Ovary (tissue), 9 donors: Measurements from ENCODE around the gene DGCR8. TPM values are rescaled to one million over a fixed set of nuclear protein-coding genes. Genes with fewer than 3 reads are reported as not detected.

Experiments used
- DNase-seq, 5 donors: peaks; one replicate each; pipeline ENCODE4 v3.0.0-alpha.2; 2019 to 2020
- H3K27ac ChIP-seq, 2 donors: fragments of 200-600 bp; one replicate each; pipeline versions ENCODE4 v1.5.1 to v1.8.0; 2019 to 2022
- H3K27me3 ChIP-seq: fragments of 200-600 bp; one replicate; pipeline ENCODE4 v1.8.0; 2022
- H3K36me3 ChIP-seq: fragments of 200-600 bp; sonication (generic); one replicate; pipeline ENCODE4 v1.5.1; 2019
- H3K4me1 ChIP-seq: one replicate; pipeline ENCODE4 v1.8.1; 2013; ENCODE audit warnings: mild to moderate bottlenecking, moderate library complexity; ENCODE audit not compliant: insufficient read depth
- H3K4me3 ChIP-seq: fragments of 200-600 bp; sonication (generic); one replicate; pipeline ENCODE4 v1.5.1; 2017
- H3K9me3 ChIP-seq, 2 donors: fragments of 200-600 bp in 1 of 2; sonication (generic) in 1 of 2; one replicate each; pipeline versions ENCODE4 v1.5.1 to v1.8.1; 2013 to 2019; ENCODE audit warnings: mild to moderate bottlenecking in 1 of 2, moderate library complexity in 1 of 2
- EP300 ChIP-seq: sonication (generic); formaldehyde crosslinking; IDR thresholded peaks from one replicate; pipeline ENCODE4 v1.6.1; 2017; ENCODE audit warnings: antibody characterized with exemption
- POLR2A ChIP-seq: fragments of 450-650 bp; IDR thresholded peaks from one replicate; pipeline ENCODE4 v1.6.1; 2017; ENCODE audit warnings: antibody characterized with exemption, mild to moderate bottlenecking, moderate library complexity
- WGBS, 3 donors: extraction: QIAGEN DNeasy Blood & Tissue Kit in 1 of 3; methylation state at CpG; one replicate each; pipeline versions ENCODE4 v1.1.5 to v1.1.7; 2013 to 2017; 5-methylcytosine and 5-hydroxymethylcytosine counted together
- intact Hi-C, 4 donors: fragments of 100-400 bp; cut with DNase I; formaldehyde crosslinking; loops; one replicate each; pipeline versions ENCODE4 v1.11.0 to v1.15.1; 2022 to 2023
- polyA plus RNA-seq, 2 donors: library from polyadenylated mRNA; stranded (reverse); fragments of 200-250 nt in 1 of 2; fragments of 350-450 nt in 1 of 2; fragmentation: Illumina TruSeq in 1 of 2; extraction: RNeasy Lipid Tissue Mini Kit (QIAGEN cat#74804) in 1 of 2; gene quantifications; one replicate each; pipeline ENCODE4 v1.2.3, GENCODE V29; 2013 to 2014
- total RNA-seq, 7 donors: library from RNA; depleted of rRNA in 2 of 7; stranded (reverse); fragments of >200 nt in 2 of 7; fragmentation: NEBNext Ultra II Directional in 3 of 7; extraction: Animal tissue kit (Norgen Biotek cat#: 25700) in 3 of 7; gene quantifications; one replicate each; pipeline versions ENCODE4 v1.1.0 to v1.2.4, GENCODE V29; 2016 to 2023
- TF ChIP-seq, protein P1 (sequence below), 3 donors: fragments of 450-650 bp in 2 of 3; fragments of 200-600 bp in 1 of 3; IDR thresholded peaks; one replicate each; pipeline versions ENCODE4 v1.5.1 to v1.8.0; 2016 to 2022; ENCODE audit warnings: antibody characterized with exemption in 3 of 3, mild to moderate bottlenecking in 1 of 3
- donor health status: DM: no; HTN: no; CAD: no; lungs with moderate emphysema.
- donor health status: DM: no; HTN: no; CAD: no.
- donor health status: Bipolar disorder and iron deficiency.
- donor health status: DM: yes; HTN: yes; CAD: no.
- donor health status: DM: no; HTN: no; CAD: no.
- donor health status: DM: yes; HTN: yes; CAD: no.

Gene DGCR8
- total and polyA plus RNA-seq, 9 donors = 15.9 to 46.5 (median 37.6) TPM

DNA sequence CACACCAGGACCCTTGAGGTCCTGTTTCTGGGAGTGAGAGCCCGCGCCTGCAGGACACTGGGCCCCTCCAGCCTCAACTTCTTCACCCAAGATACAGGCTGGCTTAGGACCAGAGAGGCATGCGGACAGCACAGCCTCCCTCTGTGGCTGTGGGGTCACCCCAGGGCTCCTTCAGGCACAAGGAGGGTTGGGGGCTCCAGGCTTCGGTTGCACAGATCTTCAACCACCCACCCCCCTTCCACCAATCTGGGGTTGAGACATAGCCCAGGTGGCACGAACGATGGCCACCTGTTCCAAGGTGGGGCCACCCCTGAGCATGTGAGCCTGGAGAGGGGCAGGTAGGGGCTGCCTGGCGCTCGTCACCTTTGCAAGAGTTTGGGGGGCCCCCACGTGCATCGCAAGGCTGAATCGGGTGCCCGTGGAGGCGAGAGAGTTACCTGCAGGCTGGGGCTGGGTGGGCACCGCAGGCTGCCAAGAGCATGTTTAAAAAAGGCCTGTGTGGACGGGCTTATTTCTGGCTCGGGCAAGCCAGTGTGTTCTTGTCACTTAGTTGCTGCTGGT lies 52.7 kb downstream of the DGCR8 start:
- TF ChIP-seq EP300 (no peak), POLR2A (no peak)
- TF ChIP-seq, protein P1, sequence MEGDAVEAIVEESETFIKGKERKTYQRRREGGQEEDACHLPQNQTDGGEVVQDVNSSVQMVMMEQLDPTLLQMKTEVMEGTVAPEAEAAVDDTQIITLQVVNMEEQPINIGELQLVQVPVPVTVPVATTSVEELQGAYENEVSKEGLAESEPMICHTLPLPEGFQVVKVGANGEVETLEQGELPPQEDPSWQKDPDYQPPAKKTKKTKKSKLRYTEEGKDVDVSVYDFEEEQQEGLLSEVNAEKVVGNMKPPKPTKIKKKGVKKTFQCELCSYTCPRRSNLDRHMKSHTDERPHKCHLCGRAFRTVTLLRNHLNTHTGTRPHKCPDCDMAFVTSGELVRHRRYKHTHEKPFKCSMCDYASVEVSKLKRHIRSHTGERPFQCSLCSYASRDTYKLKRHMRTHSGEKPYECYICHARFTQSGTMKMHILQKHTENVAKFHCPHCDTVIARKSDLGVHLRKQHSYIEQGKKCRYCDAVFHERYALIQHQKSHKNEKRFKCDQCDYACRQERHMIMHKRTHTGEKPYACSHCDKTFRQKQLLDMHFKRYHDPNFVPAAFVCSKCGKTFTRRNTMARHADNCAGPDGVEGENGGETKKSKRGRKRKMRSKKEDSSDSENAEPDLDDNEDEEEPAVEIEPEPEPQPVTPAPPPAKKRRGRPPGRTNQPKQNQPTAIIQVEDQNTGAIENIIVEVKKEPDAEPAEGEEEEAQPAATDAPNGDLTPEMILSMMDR (IDR thresholded peaks at IDR 0.05) = no peak
- peak overlapping the region; percentile 99 for H3K4me3 ChIP-seq
- whole genome bisulfite sequencing, 3 donors = 43 to 49% (median 45%) methylated on average over 16 of the region's 16 CpGs
- no peak for DNase-seq
- H3K27me3 ChIP-seq = no peaks in the 10 kb centered on the region
- no peaks in the 10 kb centered on the region for H3K9me3 ChIP-seq
- H3K36me3 ChIP-seq = no peaks in the 10 kb centered on the region
- intact Hi-C loops = loop anchor here in 1 of 4 donors (10.0 kb wide), 1 partner anchor 62 kb away; no protein-coding TSS in a partner anchor
- peak overlapping the region in 1 of 2 donors; percentile 58 for H3K27ac ChIP-seq
- H3K4me1 ChIP-seq = peaks cover 15% of the 10 kb centered on the region

DNA sequence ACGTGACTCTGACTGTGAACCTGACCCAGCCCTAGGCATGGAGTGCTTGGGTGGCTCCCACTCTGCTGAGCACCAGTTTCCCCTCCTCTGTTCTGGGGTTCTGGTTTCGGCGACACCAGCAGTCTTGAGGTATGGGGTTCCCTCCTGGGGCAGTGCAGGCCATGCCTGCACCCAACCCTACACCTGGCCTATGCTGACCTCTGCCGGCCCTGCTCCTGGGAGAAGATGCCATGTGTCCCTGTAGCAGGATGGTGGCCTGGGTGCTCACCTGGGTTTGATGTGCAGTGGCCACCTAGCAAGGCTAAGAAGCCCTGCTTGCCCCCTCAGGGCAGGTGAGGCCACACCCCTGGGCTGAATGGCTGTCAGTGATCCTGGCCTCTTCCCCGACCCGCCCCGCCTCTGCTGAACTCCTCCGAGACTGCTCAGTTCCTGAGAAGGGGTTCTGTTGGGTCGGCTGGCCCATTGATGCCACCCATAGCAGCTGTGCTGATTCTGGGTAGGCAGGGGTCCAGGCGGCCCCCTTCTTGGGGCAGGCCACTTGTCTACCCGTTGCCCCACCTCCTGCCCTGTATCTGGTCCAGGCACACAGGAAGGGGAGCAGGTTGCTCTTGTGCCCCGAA lies 54.0 kb downstream of the DGCR8 start:
- no peak overlapping the region for H3K4me3 ChIP-seq
- intact Hi-C loops = loop anchor here in 1 of 4 donors (10.0 kb wide), 1 partner anchor 61 kb away; no protein-coding TSS in a partner anchor
- WGBS, 3 donors = 81 to 85% (median 81%) methylated on average over 11 to 12 of the region's 12 CpGs
- H3K36me3 ChIP-seq = no peaks in the 10 kb centered on the region
- no peaks in the 10 kb centered on the region for H3K27me3 ChIP-seq
- no peak for DNase-seq
- no peak for TF ChIP-seq EP300
- no peak for TF ChIP-seq POLR2A
- H3K9me3 ChIP-seq = no peaks in the 10 kb centered on the region
- H3K27ac ChIP-seq = no peak overlapping the region
- peaks cover 15% of the 10 kb centered on the region for H3K4me1 ChIP-seq

DNA sequence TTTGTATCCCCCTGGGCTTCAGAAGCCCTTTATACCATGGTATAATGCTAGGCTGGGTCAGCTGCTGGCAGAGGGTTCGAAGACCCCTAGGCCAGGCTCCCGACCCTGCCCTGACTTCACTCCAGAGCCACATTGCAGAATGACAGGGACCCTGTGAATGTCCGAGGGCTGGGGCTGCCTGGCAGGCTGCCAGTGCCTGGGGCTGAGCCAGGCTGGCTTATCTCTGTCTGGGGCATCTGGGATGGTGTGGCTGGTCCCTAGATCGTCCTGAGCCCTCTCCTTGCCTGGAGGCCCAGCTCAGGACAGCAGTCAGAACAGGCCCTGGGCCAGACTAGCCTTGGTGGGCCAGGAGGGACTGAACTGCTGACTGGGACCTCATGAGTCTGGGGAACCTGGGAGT lies 55.2 kb downstream of the DGCR8 start:
- Histone ChIP-seq H3K4me3 (no peak overlapping the region), H3K4me1 (peaks cover 15% of the 10 kb centered on the region), H3K27me3 (no peaks in the 10 kb centered on the region), H3K27ac (no peak overlapping the region), H3K36me3 (no peaks in the 10 kb centered on the region), H3K9me3 (no peaks in the 10 kb centered on the region)
- WGBS, 3 donors = 58 to 85% (median 60%) methylated on average over 3 to 4 of the region's 4 CpGs
- TF ChIP-seq, protein P1 (IDR thresholded peaks at IDR 0.05) = no peak
- DNase-seq = no peak
- intact Hi-C loops = loop anchor here in 1 of 4 donors (10.0 kb wide), 1 partner anchor 60 kb away; no protein-coding TSS in a partner anchor

DNA sequence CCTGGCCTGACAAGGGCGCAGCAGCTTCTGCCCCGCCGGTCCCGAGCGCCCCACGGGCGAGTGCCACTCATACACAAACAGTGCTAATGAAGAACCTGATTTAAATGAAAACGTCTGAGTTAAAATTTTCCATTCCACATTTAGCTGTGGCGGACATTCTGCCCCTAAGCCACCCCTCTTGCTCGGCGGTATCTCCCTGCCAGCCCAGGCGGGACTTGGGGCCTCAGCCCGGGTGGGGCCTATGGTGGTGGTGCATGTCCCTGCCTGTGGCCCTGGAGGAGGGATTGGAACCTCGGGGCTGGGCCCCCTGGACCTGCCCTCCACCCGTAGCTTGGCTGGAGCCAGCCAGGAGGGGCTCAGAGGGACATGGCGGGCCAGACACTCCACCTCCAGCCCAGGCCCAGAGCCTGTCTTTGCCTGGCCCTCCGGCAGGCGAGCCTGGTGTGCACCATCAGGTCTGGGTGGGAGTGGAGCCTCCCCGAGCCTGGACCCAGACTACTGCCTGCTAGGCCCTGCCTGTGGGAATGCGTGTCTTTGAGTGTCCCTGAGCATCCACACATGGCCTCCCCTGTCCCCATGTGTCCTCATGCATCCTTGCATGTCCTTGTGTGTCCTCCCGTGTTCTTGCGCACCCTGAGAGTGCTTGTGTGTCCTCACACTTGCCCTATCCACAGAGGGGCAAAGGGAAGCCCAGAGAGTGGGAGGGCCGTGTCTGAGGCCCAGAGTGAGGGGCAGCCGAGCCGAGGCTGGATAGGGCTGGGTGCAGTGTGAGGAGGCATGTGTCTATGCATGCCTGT lies 56.0 kb downstream of the DGCR8 start:
- H3K27me3 ChIP-seq = no peaks in the 10 kb centered on the region
- intact Hi-C loops = loop anchor here in 1 of 4 donors (10.0 kb wide), 1 partner anchor 59 kb away; no protein-coding TSS in a partner anchor
- 81 to 83% (median 82%) methylated on average over 25 of the region's 25 CpGs for WGBS, 3 donors
- no peaks in the 10 kb centered on the region for H3K9me3 ChIP-seq
- no peaks in the 10 kb centered on the region for H3K36me3 ChIP-seq
- TF ChIP-seq EP300 = no peak
- no peak for TF ChIP-seq POLR2A
- TF ChIP-seq, protein P1 (IDR thresholded peaks at IDR 0.05) = no peak
- H3K4me3 ChIP-seq = no peak overlapping the region
- H3K4me1 ChIP-seq = peaks cover 13% of the 10 kb centered on the region
- no peak for DNase-seq
- no peak overlapping the region for H3K27ac ChIP-seq
